Neural crest cell (in vitro differentiated cells): ENCODE results near the gene TSPYL1. TPM values are rescaled to one million over a fixed set of nuclear protein-coding genes. Genes with fewer than 3 reads are reported as not detected.
"Not testable (repeated sequence)": the region's sequence is repeated elsewhere in the genome, so short reads cannot be mapped to it uniquely, and the experiment has no call there.

Source experiments
- DNase-seq: peaks from one replicate; pipeline ENCODE4 v3.0.0; 2021; ENCODE audit warnings: low read depth, mixed read lengths, low spot score
- H3K27ac Mint-ChIP-seq: one replicate; pipeline ENCODE4 v1.8.0; 2021; ENCODE audit warnings: mild to moderate bottlenecking, mixed read lengths; ENCODE audit not compliant: unreplicated experiment
- H3K27me3 Mint-ChIP-seq: 2 replicates; pipeline ENCODE4 v1.8.0; 2021; ENCODE audit warnings: low read depth, mild to moderate bottlenecking, mixed read lengths
- H3K36me3 Mint-ChIP-seq: 2 replicates; pipeline ENCODE4 v1.8.0; 2021; ENCODE audit warnings: low read depth, mild to moderate bottlenecking, mixed read lengths
- H3K4me1 Mint-ChIP-seq: 2 replicates; pipeline ENCODE4 v1.8.0; 2021; ENCODE audit warnings: mixed read lengths
- H3K4me3 Mint-ChIP-seq: one replicate; pipeline ENCODE4 v1.8.0; 2021; ENCODE audit warnings: mild to moderate bottlenecking, mixed read lengths
- H3K9me3 Mint-ChIP-seq: 2 replicates; pipeline ENCODE4 v1.8.0; 2021; ENCODE audit warnings: mixed read lengths
- CTCF ChIP-seq: fragments of 200-600 bp; sonication (generic); conservative IDR thresholded peaks from 2 replicates; pipeline ENCODE4 v1.5.0; 2021; ENCODE audit warnings: antibody characterized with exemption, mild to moderate bottlenecking
- total RNA-seq: library from RNA; stranded (reverse); gene quantifications from 2 replicates; pipeline ENCODE4 v1.2.1, GENCODE V29; 2021

The TSPYL1 gene
- total RNA-seq, 1 donor from 2014 or later: 57.7 TPM

GRCh38 chr6:116326181-116326671 lies 46.5 kb upstream of the TSPYL1 start:
- peaks cover 23% of the 10 kb centered on the region for H3K4me1 Mint-ChIP-seq
- no peak for DNase-seq
- H3K27ac Mint-ChIP-seq: no peak overlapping the region
- no peak overlapping the region for H3K4me3 Mint-ChIP-seq
- H3K27me3 Mint-ChIP-seq: no peaks in the 10 kb centered on the region
- no peak for TF ChIP-seq CTCF
- H3K9me3 Mint-ChIP-seq: no peaks in the 10 kb centered on the region
- no peaks in the 10 kb centered on the region for H3K36me3 Mint-ChIP-seq

- peaks cover 23% of the 10 kb centered on the region for H3K4me1 Mint-ChIP-seq
- not testable (repeated sequence) for H3K36me3 Mint-ChIP-seq, DNase-seq, H3K27ac Mint-ChIP-seq, H3K27me3 Mint-ChIP-seq, H3K4me3 Mint-ChIP-seq, H3K9me3 Mint-ChIP-seq
These were observed 46.0 kb upstream of the TSPYL1 start for GRCh38 chr6:116325634-116326132.

- no peak overlapping the region for H3K27ac Mint-ChIP-seq
- no peaks in the 10 kb centered on the region for H3K27me3 Mint-ChIP-seq
- no peak for TF ChIP-seq CTCF
- peaks cover 23% of the 10 kb centered on the region for H3K4me1 Mint-ChIP-seq
- no peaks in the 10 kb centered on the region for H3K36me3 Mint-ChIP-seq
- DNase-seq: no peak
- no peak overlapping the region for H3K4me3 Mint-ChIP-seq
- no peaks in the 10 kb centered on the region for H3K9me3 Mint-ChIP-seq
These were observed 44.1 kb upstream of the TSPYL1 start for GRCh38 chr6:116323863-116324262.

DNA sequence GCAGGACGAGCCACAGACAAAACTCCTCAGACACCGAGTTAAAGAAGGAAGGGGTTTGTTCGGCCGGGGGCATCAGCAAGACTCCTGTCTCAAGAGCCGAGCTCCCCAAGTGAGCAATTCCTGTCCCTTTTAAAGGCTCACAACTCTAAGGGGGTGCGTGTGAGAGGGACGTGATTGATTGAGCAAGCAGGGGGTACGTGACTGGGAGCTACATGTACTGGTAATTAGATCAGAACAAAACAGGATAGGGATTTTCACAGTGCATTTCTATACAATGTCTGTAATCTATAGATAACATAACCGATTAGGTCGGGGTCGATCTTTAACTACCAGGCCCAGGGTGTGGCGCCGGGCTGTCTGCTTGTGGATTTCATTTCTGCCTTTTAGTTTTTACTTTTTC lies 42.2 kb upstream of the TSPYL1 start:
- H3K4me1 Mint-ChIP-seq, H3K36me3 Mint-ChIP-seq: not testable (repeated sequence)

GRCh38 chr6:116316772-116317467 lies 37.2 kb upstream of the TSPYL1 start:
- Mint-ChIP-seq H3K27me3 (no peaks in the 10 kb centered on the region), H3K4me3 (no peak overlapping the region), H3K36me3 (no peaks in the 10 kb centered on the region), H3K9me3 (no peaks in the 10 kb centered on the region), H3K4me1 (no peaks in the 10 kb centered on the region), H3K27ac (no peak overlapping the region)
- no peak for TF ChIP-seq CTCF
- DNase-seq: no peak

More for the DNA sequence above, 42.2 kb upstream of the TSPYL1 start:
- not testable (repeated sequence) for H3K9me3 Mint-ChIP-seq, DNase-seq, H3K27ac Mint-ChIP-seq, H3K4me3 Mint-ChIP-seq, H3K27me3 Mint-ChIP-seq

GRCh38 chr6:116314878-116315277 lies 35.1 kb upstream of the TSPYL1 start:
- Mint-ChIP-seq H3K9me3 (peaks cover 6% of the 10 kb centered on the region), H3K27ac (no peak overlapping the region), H3K27me3 (no peaks in the 10 kb centered on the region), H3K36me3 (peaks cover 7% of the 10 kb centered on the region), H3K4me1 (no peaks in the 10 kb centered on the region), H3K4me3 (no peak overlapping the region)
- no peak for TF ChIP-seq CTCF
- no peak for DNase-seq
